Smooth muscle cell (in vitro differentiated cells): Measurements from ENCODE around the gene MUC16. TPM values are rescaled to one million over a fixed set of nuclear protein-coding genes. Genes with fewer than 3 reads are reported as not detected.

Experiments
- DNase-seq: peaks from one replicate; lab custom pipeline; 2025; ENCODE audit not compliant: unreplicated experiment; lab: John Stamatoyannopoulos, UW
- H2AFZ ChIP-seq: fragments of 200-600 bp; sonication (generic); 2 replicates; pipeline ENCODE4 v1.6.0; 2016; ENCODE audit warnings: antibody characterized with exemption, low read depth, mild to moderate bottlenecking
- H3F3A ChIP-seq: fragments of 200-600 bp; sonication (generic); 2 replicates; pipeline ENCODE4 v1.6.0; 2017; ENCODE audit warnings: antibody characterized with exemption, low read depth
- H3K27ac ChIP-seq: fragments of 200-600 bp; sonication (generic); 2 replicates; pipeline ENCODE4 v1.5.1; 2016; ENCODE audit warnings: low read depth, mild to moderate bottlenecking
- H3K27me3 ChIP-seq: fragments of 200-600 bp; sonication (generic); 2 replicates; pipeline ENCODE4 v1.6.1; 2016; ENCODE audit warnings: low read depth, mild to moderate bottlenecking
- H3K36me3 ChIP-seq: fragments of 200-600 bp; sonication (generic); 2 replicates; pipeline ENCODE4 v1.5.1; 2016; ENCODE audit warnings: low read depth
- H3K4me1 ChIP-seq: fragments of 200-600 bp; sonication (generic); 2 replicates; pipeline ENCODE4 v1.5.1; 2016; ENCODE audit warnings: low read depth
- H3K4me2 ChIP-seq: fragments of 200-600 bp; sonication (generic); 2 replicates; pipeline ENCODE4 v1.6.0; 2016; ENCODE audit warnings: mild to moderate bottlenecking
- H3K4me3 ChIP-seq: fragments of 200-600 bp; sonication (generic); 2 replicates; pipeline ENCODE4 v1.5.1; 2016; ENCODE audit warnings: mild to moderate bottlenecking
- H3K79me2 ChIP-seq: fragments of 200-600 bp; sonication (generic); 2 replicates; pipeline ENCODE4 v1.6.0; 2016; ENCODE audit warnings: low read depth, mild to moderate bottlenecking
- H3K9ac ChIP-seq: fragments of 200-600 bp; sonication (generic); 2 replicates; pipeline ENCODE4 v1.6.0; 2016; ENCODE audit warnings: low read depth
- H3K9me3 ChIP-seq: fragments of 200-600 bp; sonication (generic); replicated peaks from 2 replicates; pipeline ENCODE4 v1.5.1; 2016; ENCODE audit warnings: low read depth
- H4K20me1 ChIP-seq: fragments of 200-600 bp; sonication (generic); 2 replicates; pipeline ENCODE4 v1.6.0; 2016; ENCODE audit warnings: low read depth
- WGBS: methylation state at CpG from one replicate; pipeline ENCODE4 v1.1.7; 2016; ENCODE audit warnings: low lambda C conversion rate; 5-methylcytosine and 5-hydroxymethylcytosine counted together
- polyA plus RNA-seq: library from polyadenylated mRNA; unstranded; fragments of >200 nt; fragmentation: Nextera tagmentation; extraction: Ambion mirVana; gene quantifications from 2 replicates; pipeline ENCODE4 v1.2.1, GENCODE V29; 2016
- total RNA-seq: library from RNA; depleted of rRNA; stranded (reverse); fragments of >200 nt; gene quantifications from 2 replicates; pipeline ENCODE4 v1.2.3, GENCODE V29; 2014
- TF ChIP-seq, protein P1 (sequence below): fragments of 200-600 bp; sonication (generic); IDR thresholded peaks from 2 replicates; pipeline ENCODE4 v1.5.1; 2017; ENCODE audit warnings: borderline replicate concordance, mild to moderate bottlenecking, antibody characterized with exemption; ENCODE audit not compliant: insufficient read depth, poor library complexity, severe bottlenecking

The MUC16 gene
- total and polyA plus RNA-seq, 2 experiments from 2014 or later, result 0.04 TPM; not detected in 1

DNA sequence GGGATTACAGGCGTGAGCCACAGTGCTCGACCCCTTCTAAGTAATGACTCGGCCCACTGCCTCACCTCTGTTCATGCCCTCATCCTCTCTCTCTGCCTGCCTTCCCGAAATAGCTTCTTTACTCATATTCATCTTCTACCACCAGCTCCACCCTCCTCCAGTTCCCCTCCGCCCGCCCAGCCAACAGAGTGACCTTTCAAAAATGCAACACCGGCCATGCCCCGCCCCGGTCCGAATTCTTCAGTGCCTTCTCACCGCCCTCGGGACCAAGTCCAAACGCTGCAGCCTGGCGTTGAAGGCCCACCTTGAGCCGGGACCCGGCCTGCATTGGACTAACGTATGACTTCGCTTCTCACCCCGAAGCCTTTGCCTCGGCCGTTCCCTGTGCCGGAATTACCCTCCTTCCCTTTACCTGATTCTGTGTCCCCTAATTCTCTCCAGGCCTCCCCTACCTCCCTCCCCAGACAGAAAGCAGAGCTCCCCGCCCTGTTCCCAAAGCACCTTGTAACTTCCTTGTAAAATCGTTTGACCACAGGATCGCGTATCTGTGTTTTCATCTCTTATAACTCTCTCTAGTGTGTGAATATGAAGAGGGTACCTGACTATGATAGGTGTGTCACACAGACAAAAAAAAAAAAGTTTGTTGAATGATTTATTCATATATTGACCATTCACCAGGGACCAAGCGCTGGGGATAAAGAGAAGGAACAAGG is 8.1 kb upstream of the MUC16 start:
- Histone ChIP-seq H3K27ac (no peak overlapping the region), H3F3A (no peaks in the 10 kb centered on the region), H2AFZ (no peak overlapping the region), H3K4me2 (no peak overlapping the region), H3K4me1 (no peaks in the 10 kb centered on the region), H3K9me3 (no peaks in the 10 kb centered on the region), H3K27me3 (no peaks in the 10 kb centered on the region), H3K9ac (no peak overlapping the region), H3K4me3 (no peak overlapping the region), H4K20me1 (no peaks in the 10 kb centered on the region), H3K36me3 (no peaks in the 10 kb centered on the region), H3K79me2 (no peaks in the 10 kb centered on the region)
- 93% methylated on average over 24 of the region's 27 CpGs for WGBS
- no peak for DNase-seq
- TF ChIP-seq, protein P1, sequence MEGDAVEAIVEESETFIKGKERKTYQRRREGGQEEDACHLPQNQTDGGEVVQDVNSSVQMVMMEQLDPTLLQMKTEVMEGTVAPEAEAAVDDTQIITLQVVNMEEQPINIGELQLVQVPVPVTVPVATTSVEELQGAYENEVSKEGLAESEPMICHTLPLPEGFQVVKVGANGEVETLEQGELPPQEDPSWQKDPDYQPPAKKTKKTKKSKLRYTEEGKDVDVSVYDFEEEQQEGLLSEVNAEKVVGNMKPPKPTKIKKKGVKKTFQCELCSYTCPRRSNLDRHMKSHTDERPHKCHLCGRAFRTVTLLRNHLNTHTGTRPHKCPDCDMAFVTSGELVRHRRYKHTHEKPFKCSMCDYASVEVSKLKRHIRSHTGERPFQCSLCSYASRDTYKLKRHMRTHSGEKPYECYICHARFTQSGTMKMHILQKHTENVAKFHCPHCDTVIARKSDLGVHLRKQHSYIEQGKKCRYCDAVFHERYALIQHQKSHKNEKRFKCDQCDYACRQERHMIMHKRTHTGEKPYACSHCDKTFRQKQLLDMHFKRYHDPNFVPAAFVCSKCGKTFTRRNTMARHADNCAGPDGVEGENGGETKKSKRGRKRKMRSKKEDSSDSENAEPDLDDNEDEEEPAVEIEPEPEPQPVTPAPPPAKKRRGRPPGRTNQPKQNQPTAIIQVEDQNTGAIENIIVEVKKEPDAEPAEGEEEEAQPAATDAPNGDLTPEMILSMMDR, result no peak

DNA sequence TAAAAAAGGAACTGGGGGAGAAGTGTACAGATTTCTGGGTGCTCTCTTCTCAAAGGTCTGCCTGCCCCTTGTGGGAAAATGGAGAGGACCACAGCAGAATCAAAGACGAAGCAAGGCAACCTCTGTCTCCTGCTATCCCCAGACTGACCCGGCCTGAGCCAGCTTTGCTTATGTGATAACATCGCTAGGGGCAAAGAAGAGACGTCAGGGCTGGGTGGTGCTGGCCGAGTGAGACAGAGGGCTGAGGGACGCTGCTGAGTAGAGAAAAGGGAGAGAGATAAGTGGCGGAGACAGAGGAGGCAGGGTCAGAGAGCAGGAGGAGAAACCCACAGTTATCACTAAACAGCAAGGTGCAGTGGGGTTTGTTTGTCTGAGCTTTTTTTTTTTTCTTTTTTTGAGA is 4.6 kb upstream of the MUC16 start:
- 61% methylated on average over 7 of the region's 7 CpGs for WGBS
- no peaks in the 10 kb centered on the region for H4K20me1 ChIP-seq
- H3F3A ChIP-seq, result no peaks in the 10 kb centered on the region

DNA sequence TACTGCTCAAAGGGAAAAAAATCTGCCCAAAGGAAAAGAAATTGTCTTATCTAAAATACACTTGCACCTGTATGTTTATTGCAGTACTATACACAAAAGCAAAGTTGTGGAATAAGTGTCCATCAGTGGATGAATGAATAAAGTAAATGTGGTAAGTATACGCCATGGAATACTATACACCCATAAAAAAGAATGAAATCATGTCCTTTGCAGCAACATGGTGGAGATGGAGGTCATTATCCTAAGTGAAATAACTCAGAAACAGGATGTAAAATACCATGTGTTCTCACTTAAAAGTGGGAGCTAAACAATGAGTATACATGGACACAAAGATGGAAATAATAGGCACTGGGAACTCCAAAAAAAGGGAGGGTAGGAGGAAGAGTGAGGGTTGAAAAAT is 3.8 kb upstream of the MUC16 start:
- Histone ChIP-seq H4K20me1 (no peaks in the 10 kb centered on the region), H3K27ac (no peak overlapping the region), H3K36me3 (no peaks in the 10 kb centered on the region), H3K79me2 (no peaks in the 10 kb centered on the region), H3K9ac (no peak overlapping the region), H3K27me3 (no peaks in the 10 kb centered on the region), H3K4me1 (peaks cover 4% of the 10 kb centered on the region), H3K9me3 (no peaks in the 10 kb centered on the region), H2AFZ (no peak overlapping the region), H3K4me3 (no peak overlapping the region), H3F3A (no peaks in the 10 kb centered on the region), H3K4me2 (no peak overlapping the region)
- TF ChIP-seq, protein P1, result no peak
- WGBS, result 94% methylated on average over 1 of the region's 1 CpG
- DNase-seq, result no peak

More for the DNA sequence above, 4.6 kb upstream of the MUC16 start:
- no peak overlapping the region for H3K4me3 ChIP-seq
- no peak overlapping the region for H3K4me2 ChIP-seq
- no peak overlapping the region for H2AFZ ChIP-seq
- H3K9ac ChIP-seq, result no peak overlapping the region
- no peaks in the 10 kb centered on the region for H3K4me1 ChIP-seq
- no peaks in the 10 kb centered on the region for H3K27me3 ChIP-seq
- DNase-seq, result no peak
- TF ChIP-seq, protein P1, result no peak
- H3K9me3 ChIP-seq, result no peaks in the 10 kb centered on the region
- no peaks in the 10 kb centered on the region for H3K79me2 ChIP-seq
- no peak overlapping the region for H3K27ac ChIP-seq
- no peaks in the 10 kb centered on the region for H3K36me3 ChIP-seq

DNA sequence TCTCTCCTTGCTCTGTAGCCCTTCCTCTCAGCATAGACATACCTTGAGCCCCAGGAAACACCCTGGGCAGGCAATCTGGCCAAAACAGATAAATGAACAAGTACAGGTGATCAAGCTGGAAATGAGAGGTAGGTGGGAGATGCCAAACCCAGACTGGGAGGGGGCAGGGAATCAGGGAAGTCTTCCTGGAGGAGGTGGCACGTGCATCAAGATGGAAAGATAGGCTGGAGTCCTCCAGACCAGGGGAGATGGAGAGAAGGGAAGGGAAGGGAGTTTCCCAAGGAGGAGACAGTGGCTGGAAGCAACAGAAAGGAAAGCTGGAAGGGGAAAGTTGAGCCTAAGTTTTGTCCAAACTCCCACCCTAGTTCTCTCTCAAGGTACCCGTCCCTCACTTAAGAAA is 1.7 kb upstream of the MUC16 start:
- Histone ChIP-seq H3K4me1 (peaks cover 6% of the 10 kb centered on the region), H3K9ac (no peak overlapping the region), H2AFZ (no peak overlapping the region), H3K36me3 (no peaks in the 10 kb centered on the region), H3K9me3 (no peaks in the 10 kb centered on the region), H3K4me2 (no peak overlapping the region), H4K20me1 (no peaks in the 10 kb centered on the region), H3F3A (no peaks in the 10 kb centered on the region), H3K4me3 (no peak overlapping the region), H3K27me3 (no peaks in the 10 kb centered on the region), H3K27ac (no peak overlapping the region), H3K79me2 (no peaks in the 10 kb centered on the region)
- 80% methylated on average over 2 of the region's 2 CpGs for WGBS
- TF ChIP-seq, protein P1, result no peak
- no peak for DNase-seq
